ENCODE measurements around the gene ATP9B.

- TF ChIP-seq CTCF (IDR thresholded peaks at IDR 0.05) (no peak), EZH2phosphoT487 (IDR thresholded peaks at IDR 0.05) (no peak), EZH2 (IDR thresholded peaks at IDR 0.05) (no peak)
Observed at GRCh38 chr18:79397830-79398761, 328.9 kb downstream of the ATP9B start.
